OCI-LY7 (cell line): ENCODE data around the gene CELF2. TPM values are rescaled to one million over a fixed set of nuclear protein-coding genes. Genes with fewer than 3 reads are reported as not detected.

Experiments
- BruUV-seq: library from RNA; stranded (reverse); fragments of 400-500 nt; replicated peaks from 2 replicates; lab custom pipeline; 2021; lab: Mats Ljungman, UMichigan
- CTCF ChIA-PET: fragments of 300-600 bp; sonication (Branson Sonifier 250); formaldehyde crosslinking; loops from one replicate; lab custom pipeline; 2022; ENCODE audit warnings: antibody characterized with exemption; ENCODE audit not compliant: unreplicated experiment; lab: Charles Lee
- POLR2A ChIA-PET: fragments of 300-600 bp; sonication (Branson Sonifier 250); formaldehyde crosslinking; loops from one replicate; lab custom pipeline; 2022; ENCODE audit warnings: antibody characterized with exemption; lab: Charles Lee
- DNase-seq: peaks from one replicate; pipeline ENCODE4 v3.0.0-alpha.2; 2015; ENCODE audit warnings: low spot score
- H2AFZ ChIP-seq: fragments of 200-600 bp; sonication (generic), shearing (Covaris generic); 2 replicates; pipeline ENCODE4 v1.6.1; 2014; ENCODE audit warnings: mild to moderate bottlenecking, antibody characterized with exemption, low read length, moderate library complexity
- H3K27ac ChIP-seq: fragments of 200-600 bp; sonication (generic); 2 replicates; pipeline ENCODE4 v1.5.1; 2014; ENCODE audit warnings: mixed run types, low read depth, mild to moderate bottlenecking, moderate library complexity, low read length, inconsistent platforms; ENCODE audit not compliant: poor library complexity, severe bottlenecking
- H3K36me3 ChIP-seq: fragments of 200-600 bp; sonication (generic); 2 replicates; pipeline ENCODE4 v1.6.1; 2014; ENCODE audit warnings: mild to moderate bottlenecking, antibody characterized with exemption, low read length, moderate library complexity, mixed read lengths; ENCODE audit not compliant: insufficient read depth
- H3K4me1 ChIP-seq: fragments of 200-600 bp; sonication (generic); 2 replicates; pipeline ENCODE4 v1.5.1; 2014; ENCODE audit warnings: mild to moderate bottlenecking, low read length; ENCODE audit not compliant: insufficient read depth, poor library complexity, severe bottlenecking
- H3K4me2 ChIP-seq: fragments of 200-600 bp; sonication (generic); 2 replicates; pipeline ENCODE4 v1.6.1; 2014; ENCODE audit warnings: mild to moderate bottlenecking, low read length
- H3K4me3 ChIP-seq: fragments of 200-600 bp; sonication (generic); 2 replicates; pipeline ENCODE4 v1.5.1; 2014; ENCODE audit warnings: mild to moderate bottlenecking, low read depth, low read length; ENCODE audit not compliant: poor library complexity, severe bottlenecking
- H3K79me2 ChIP-seq: fragments of 200-600 bp; sonication (generic); 2 replicates; pipeline ENCODE4 v1.6.1; 2016; ENCODE audit warnings: low read depth, mild to moderate bottlenecking, low read length, moderate library complexity, mixed read lengths; ENCODE audit not compliant: insufficient read depth
- H3K9me2 ChIP-seq: fragments of 200-600 bp; sonication (generic); 2 replicates; pipeline ENCODE4 v1.6.1; 2016; ENCODE audit warnings: mild to moderate bottlenecking, low read length, mixed read lengths; ENCODE audit not compliant: insufficient read depth
- H3K9me3 ChIP-seq: fragments of 200-600 bp; sonication (generic); 2 replicates; pipeline ENCODE4 v1.6.1; 2014; ENCODE audit warnings: mild to moderate bottlenecking, mixed run types, low read length, mixed read lengths
- H4K20me1 ChIP-seq: fragments of 200-600 bp; sonication (generic); 2 replicates; pipeline ENCODE4 v1.6.1; 2014; ENCODE audit warnings: mild to moderate bottlenecking, antibody characterized with exemption, low read length, moderate library complexity, mixed read lengths; ENCODE audit not compliant: insufficient read depth
- EZH2phosphoT487 ChIP-seq: fragments of 200-600 bp; sonication (generic); IDR thresholded peaks from 2 replicates; pipeline ENCODE4 v1.6.1; 2018; ENCODE audit warnings: low read depth, borderline replicate concordance, mild to moderate bottlenecking, mixed run types, antibody characterized with exemption, low read length, moderate library complexity, mixed read lengths
- intact Hi-C: fragments of 100-400 bp; cut with micrococcal nuclease; formaldehyde crosslinking; loops from one replicate; pipeline ENCODE4 v1.10.0; 2022; ENCODE audit not compliant: unreplicated experiment
- total RNA-seq, 2 experiments: library from RNA; depleted of rRNA in 1 of 2; stranded (reverse); fragments of >200 nt in 1 of 2; shearing (Covaris generic) in 1 of 2; gene quantifications; 2 replicates each; pipeline ENCODE4 v1.2.3, GENCODE V29; 2014 to 2022
- TF ChIP-seq, protein P1 (sequence below): fragments of 200-600 bp; sonication (generic); conservative IDR thresholded peaks from 2 replicates; pipeline ENCODE4 v1.5.1; 2014; ENCODE audit warnings: mild to moderate bottlenecking, antibody characterized with exemption, low read length, moderate library complexity, mixed read lengths

CELF2 gene
- total RNA-seq, 2 experiments from 2014 or later: 5.4 to 19.1 TPM

DNA sequence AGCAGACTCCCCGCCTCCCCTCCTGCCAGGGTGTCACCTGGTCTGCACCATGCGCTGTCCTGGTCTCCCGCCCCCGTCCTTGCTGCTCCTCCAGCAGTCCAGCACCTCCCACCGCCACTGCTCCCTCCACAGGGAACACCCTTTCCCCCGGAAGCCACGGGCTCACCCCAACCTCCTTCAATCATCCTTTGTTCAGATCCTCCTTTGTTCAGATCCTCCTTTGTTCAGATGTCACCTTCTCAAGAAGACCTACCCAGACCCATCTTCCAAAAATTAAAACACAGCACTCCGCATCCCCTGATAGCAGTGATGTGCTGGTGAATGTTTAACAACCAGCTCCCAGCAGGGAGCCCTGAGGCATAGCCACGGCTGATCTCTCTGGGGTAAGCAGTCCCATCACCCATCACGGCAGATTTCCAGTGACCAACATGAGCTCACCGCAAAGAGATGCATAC, 356.1 kb downstream of the CELF2 start:
- CTCF ChIA-PET: no interaction called here
- no peaks in the 10 kb centered on the region for H3K9me3 ChIP-seq

DNA sequence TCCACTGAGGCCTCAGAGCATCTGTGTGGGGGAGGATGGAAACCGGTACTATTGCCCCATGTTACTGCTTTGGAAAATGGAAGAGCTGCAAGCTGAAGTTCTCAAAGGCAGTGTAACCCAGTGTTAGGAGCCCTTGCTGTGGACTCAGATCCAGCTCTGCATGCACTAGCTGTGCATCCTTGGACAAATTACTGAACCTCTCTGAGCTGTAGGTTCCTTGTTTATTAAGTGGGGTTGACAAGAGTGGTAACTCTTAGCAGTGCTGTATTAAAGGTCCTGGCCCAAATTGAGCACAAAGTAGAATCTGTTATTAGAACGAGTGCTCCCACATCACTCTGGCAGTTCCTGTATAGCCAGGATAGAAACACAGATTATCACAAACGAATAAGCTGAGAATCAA, 359.6 kb downstream of the CELF2 start:
- Histone ChIP-seq H3K9me3 (no peaks in the 10 kb centered on the region), H3K79me2 (no peaks in the 10 kb centered on the region), H3K9me2 (no peaks in the 10 kb centered on the region), H4K20me1 (no peaks in the 10 kb centered on the region), H2AFZ (no peak overlapping the region), H3K4me3 (no peak overlapping the region), H3K4me1 (no peaks in the 10 kb centered on the region), H3K4me2 (no peak overlapping the region), H3K27ac (no peak overlapping the region), H3K36me3 (no peaks in the 10 kb centered on the region)
- intact Hi-C loops: no loop called here
- POLR2A ChIA-PET: no interaction called here
- CTCF ChIA-PET: no interaction called here
- no TSS peak for BruUV-seq
- TF ChIP-seq EZH2phosphoT487: no peak
- TF ChIP-seq, protein P1, sequence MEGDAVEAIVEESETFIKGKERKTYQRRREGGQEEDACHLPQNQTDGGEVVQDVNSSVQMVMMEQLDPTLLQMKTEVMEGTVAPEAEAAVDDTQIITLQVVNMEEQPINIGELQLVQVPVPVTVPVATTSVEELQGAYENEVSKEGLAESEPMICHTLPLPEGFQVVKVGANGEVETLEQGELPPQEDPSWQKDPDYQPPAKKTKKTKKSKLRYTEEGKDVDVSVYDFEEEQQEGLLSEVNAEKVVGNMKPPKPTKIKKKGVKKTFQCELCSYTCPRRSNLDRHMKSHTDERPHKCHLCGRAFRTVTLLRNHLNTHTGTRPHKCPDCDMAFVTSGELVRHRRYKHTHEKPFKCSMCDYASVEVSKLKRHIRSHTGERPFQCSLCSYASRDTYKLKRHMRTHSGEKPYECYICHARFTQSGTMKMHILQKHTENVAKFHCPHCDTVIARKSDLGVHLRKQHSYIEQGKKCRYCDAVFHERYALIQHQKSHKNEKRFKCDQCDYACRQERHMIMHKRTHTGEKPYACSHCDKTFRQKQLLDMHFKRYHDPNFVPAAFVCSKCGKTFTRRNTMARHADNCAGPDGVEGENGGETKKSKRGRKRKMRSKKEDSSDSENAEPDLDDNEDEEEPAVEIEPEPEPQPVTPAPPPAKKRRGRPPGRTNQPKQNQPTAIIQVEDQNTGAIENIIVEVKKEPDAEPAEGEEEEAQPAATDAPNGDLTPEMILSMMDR: no peak
- DNase-seq: no peak

More for the DNA sequence above, 356.1 kb downstream of the CELF2 start:
- POLR2A ChIA-PET: no interaction called here
- Histone ChIP-seq H3K4me1 (no peaks in the 10 kb centered on the region), H4K20me1 (no peaks in the 10 kb centered on the region), H2AFZ (no peak overlapping the region), H3K4me2 (no peak overlapping the region), H3K27ac (no peak overlapping the region), H3K4me3 (no peak overlapping the region), H3K36me3 (no peaks in the 10 kb centered on the region), H3K79me2 (no peaks in the 10 kb centered on the region), H3K9me2 (no peaks in the 10 kb centered on the region)
- TF ChIP-seq EZH2phosphoT487: no peak
- TF ChIP-seq, protein P1: no peak
- intact Hi-C loops: no loop called here
- BruUV-seq: no TSS peak
- no peak for DNase-seq

DNA sequence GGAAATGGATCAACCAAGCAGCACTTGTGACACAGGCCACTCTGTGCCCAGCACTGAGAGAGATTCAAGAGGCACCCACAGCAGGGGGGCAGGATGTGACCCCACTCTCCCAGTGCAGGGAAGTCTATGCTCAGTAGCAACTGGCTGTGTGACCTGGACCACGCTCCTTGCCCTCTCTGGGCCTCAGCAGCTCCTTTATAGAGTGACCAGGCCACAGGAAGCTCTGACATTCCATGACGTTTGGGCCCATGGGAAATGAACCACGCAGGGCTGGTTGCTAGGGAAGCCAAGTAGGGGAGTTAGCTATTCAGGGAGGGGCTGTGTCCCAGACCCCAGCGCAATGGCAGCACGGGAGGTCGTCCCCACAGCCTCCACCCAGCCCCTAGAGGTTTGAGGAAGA, 361.2 kb downstream of the CELF2 start:
- H4K20me1 ChIP-seq: no peaks in the 10 kb centered on the region
- no peak for TF ChIP-seq EZH2phosphoT487
- TF ChIP-seq, protein P1: no peak
- no peak for DNase-seq
- no peak overlapping the region for H3K4me2 ChIP-seq
- no TSS peak for BruUV-seq
- intact Hi-C loops: no loop called here
- H3K36me3 ChIP-seq: no peaks in the 10 kb centered on the region
- H3K27ac ChIP-seq: no peak overlapping the region
- no peaks in the 10 kb centered on the region for H3K4me1 ChIP-seq
- H3K4me3 ChIP-seq: no peak overlapping the region
- no peak overlapping the region for H2AFZ ChIP-seq
- H3K9me2 ChIP-seq: no peaks in the 10 kb centered on the region
- ChIA-PET CTCF (no interaction called here), POLR2A (no interaction called here)
- H3K79me2 ChIP-seq: no peaks in the 10 kb centered on the region
- no peaks in the 10 kb centered on the region for H3K9me3 ChIP-seq
